ENCODE results near the gene POLR3E. TPM values are rescaled to one million over a fixed set of nuclear protein-coding genes. Genes with fewer than 3 reads are reported as not detected.

The POLR3E gene
- total RNA-seq, 1 donor from 2014 or later, result 69.6 TPM

- H3K4me1 Mint-ChIP-seq (ENCODE audit: low read depth), result no peaks in the 10 kb centered on the region
- DNase-seq (ENCODE audit: low spot score, unreplicated experiment), result no peak
- no peak overlapping the region for H3K27ac Mint-ChIP-seq
- H3K36me3 Mint-ChIP-seq (ENCODE audit: insufficient read depth), result peaks cover 14% of the 10 kb centered on the region
- H3K4me3 Mint-ChIP-seq (ENCODE audit: low read depth), result no peak overlapping the region
- no peaks in the 10 kb centered on the region for H3K27me3 Mint-ChIP-seq
- TF ChIP-seq CTCF (IDR thresholded peaks at IDR 0.05; ENCODE audit: unreplicated experiment), result no peak
- no peaks in the 10 kb centered on the region for H3K9me3 Mint-ChIP-seq (ENCODE audit: low read depth)
Measured at GRCh38 chr16:22278441-22279230, 18.6 kb upstream of the POLR3E start.

GRCh38 chr16:22282254-22282892, 14.8 kb upstream of the POLR3E start:
- no peaks in the 10 kb centered on the region for H3K9me3 Mint-ChIP-seq (ENCODE audit: low read depth)
- TF ChIP-seq CTCF (IDR thresholded peaks at IDR 0.05; ENCODE audit: unreplicated experiment), result no peak
- H3K4me3 Mint-ChIP-seq (ENCODE audit: low read depth), result no peak overlapping the region
- peaks cover 24% of the 10 kb centered on the region for H3K36me3 Mint-ChIP-seq (ENCODE audit: insufficient read depth)
- no peak for DNase-seq (ENCODE audit: low spot score, unreplicated experiment)
- H3K4me1 Mint-ChIP-seq (ENCODE audit: low read depth), result no peaks in the 10 kb centered on the region
- no peak overlapping the region for H3K27ac Mint-ChIP-seq
- no peaks in the 10 kb centered on the region for H3K27me3 Mint-ChIP-seq

GRCh38 chr16:22284637-22285036, 12.6 kb upstream of the POLR3E start:
- no peak for TF ChIP-seq CTCF (IDR thresholded peaks at IDR 0.05; ENCODE audit: unreplicated experiment)
- Mint-ChIP-seq H3K27ac (no peak overlapping the region), H3K27me3 (no peaks in the 10 kb centered on the region), H3K36me3 (ENCODE audit: insufficient read depth) (peaks cover 21% of the 10 kb centered on the region), H3K9me3 (ENCODE audit: low read depth) (no peaks in the 10 kb centered on the region), H3K4me3 (ENCODE audit: low read depth) (no peak overlapping the region), H3K4me1 (ENCODE audit: low read depth) (no peaks in the 10 kb centered on the region)
- no peak for DNase-seq (ENCODE audit: low spot score, unreplicated experiment)

GRCh38 chr16:22285080-22285479, 12.1 kb upstream of the POLR3E start:
- Mint-ChIP-seq H3K4me1 (ENCODE audit: low read depth) (no peaks in the 10 kb centered on the region), H3K9me3 (ENCODE audit: low read depth) (no peaks in the 10 kb centered on the region), H3K27me3 (no peaks in the 10 kb centered on the region), H3K36me3 (ENCODE audit: insufficient read depth) (peaks cover 20% of the 10 kb centered on the region), H3K27ac (no peak overlapping the region), H3K4me3 (ENCODE audit: low read depth) (no peak overlapping the region)
- no peak for DNase-seq (ENCODE audit: low spot score, unreplicated experiment)
- TF ChIP-seq CTCF (IDR thresholded peaks at IDR 0.05; ENCODE audit: unreplicated experiment), result no peak

GRCh38 chr16:22291020-22291419, 6.2 kb upstream of the POLR3E start:
- no peak for TF ChIP-seq CTCF (IDR thresholded peaks at IDR 0.05; ENCODE audit: unreplicated experiment)
- DNase-seq (ENCODE audit: low spot score, unreplicated experiment), result no peak
- no peaks in the 10 kb centered on the region for H3K36me3 Mint-ChIP-seq (ENCODE audit: insufficient read depth)
- no peak overlapping the region for H3K4me3 Mint-ChIP-seq (ENCODE audit: low read depth)
- no peaks in the 10 kb centered on the region for H3K9me3 Mint-ChIP-seq (ENCODE audit: low read depth)
- H3K4me1 Mint-ChIP-seq (ENCODE audit: low read depth), result peaks cover 4% of the 10 kb centered on the region
- H3K27me3 Mint-ChIP-seq, result no peaks in the 10 kb centered on the region
- no peak overlapping the region for H3K27ac Mint-ChIP-seq

All from progenitor cell of endocrine pancreas (in vitro differentiated cells).